Smooth muscle cell (in vitro differentiated cells): ENCODE measurements around the gene RNF146. TPM values are rescaled to one million over a fixed set of nuclear protein-coding genes. Genes with fewer than 3 reads are reported as not detected.

Experiments
- DNase-seq: peaks from one replicate; lab custom pipeline; 2025; ENCODE audit not compliant: unreplicated experiment; lab: John Stamatoyannopoulos, UW
- H2AFZ ChIP-seq: fragments of 200-600 bp; sonication (generic); 2 replicates; pipeline ENCODE4 v1.6.0; 2016; ENCODE audit warnings: antibody characterized with exemption, low read depth, mild to moderate bottlenecking
- H3F3A ChIP-seq: fragments of 200-600 bp; sonication (generic); 2 replicates; pipeline ENCODE4 v1.6.0; 2017; ENCODE audit warnings: antibody characterized with exemption, low read depth
- H3K27ac ChIP-seq: fragments of 200-600 bp; sonication (generic); 2 replicates; pipeline ENCODE4 v1.5.1; 2016; ENCODE audit warnings: low read depth, mild to moderate bottlenecking
- H3K27me3 ChIP-seq: fragments of 200-600 bp; sonication (generic); 2 replicates; pipeline ENCODE4 v1.6.1; 2016; ENCODE audit warnings: low read depth, mild to moderate bottlenecking
- H3K36me3 ChIP-seq: fragments of 200-600 bp; sonication (generic); 2 replicates; pipeline ENCODE4 v1.5.1; 2016; ENCODE audit warnings: low read depth
- H3K4me1 ChIP-seq: fragments of 200-600 bp; sonication (generic); 2 replicates; pipeline ENCODE4 v1.5.1; 2016; ENCODE audit warnings: low read depth
- H3K4me2 ChIP-seq: fragments of 200-600 bp; sonication (generic); 2 replicates; pipeline ENCODE4 v1.6.0; 2016; ENCODE audit warnings: mild to moderate bottlenecking
- H3K4me3 ChIP-seq: fragments of 200-600 bp; sonication (generic); 2 replicates; pipeline ENCODE4 v1.5.1; 2016; ENCODE audit warnings: mild to moderate bottlenecking
- H3K79me2 ChIP-seq: fragments of 200-600 bp; sonication (generic); 2 replicates; pipeline ENCODE4 v1.6.0; 2016; ENCODE audit warnings: low read depth, mild to moderate bottlenecking
- H3K9ac ChIP-seq: fragments of 200-600 bp; sonication (generic); 2 replicates; pipeline ENCODE4 v1.6.0; 2016; ENCODE audit warnings: low read depth
- H3K9me3 ChIP-seq: fragments of 200-600 bp; sonication (generic); replicated peaks from 2 replicates; pipeline ENCODE4 v1.5.1; 2016; ENCODE audit warnings: low read depth
- H4K20me1 ChIP-seq: fragments of 200-600 bp; sonication (generic); 2 replicates; pipeline ENCODE4 v1.6.0; 2016; ENCODE audit warnings: low read depth
- CTCF ChIP-seq: fragments of 200-600 bp; sonication (generic); IDR thresholded peaks from 2 replicates; pipeline ENCODE4 v1.5.1; 2017; ENCODE audit warnings: borderline replicate concordance, mild to moderate bottlenecking, antibody characterized with exemption; ENCODE audit not compliant: insufficient read depth, poor library complexity, severe bottlenecking
- WGBS: methylation state at CpG from one replicate; pipeline ENCODE4 v1.1.7; 2016; ENCODE audit warnings: low lambda C conversion rate; 5-methylcytosine and 5-hydroxymethylcytosine counted together
- polyA plus RNA-seq: library from polyadenylated mRNA; unstranded; fragments of >200 nt; fragmentation: Nextera tagmentation; extraction: Ambion mirVana; gene quantifications from 2 replicates; pipeline ENCODE4 v1.2.1, GENCODE V29; 2016
- total RNA-seq: library from RNA; depleted of rRNA; stranded (reverse); fragments of >200 nt; gene quantifications from 2 replicates; pipeline ENCODE4 v1.2.3, GENCODE V29; 2014

The RNF146 gene
- total and polyA plus RNA-seq, 2 experiments from 2014 or later: 34.8 to 43.5 TPM

- DNase-seq: no peak
- no peak overlapping the region for H2AFZ ChIP-seq
- no peaks in the 10 kb centered on the region for H3K9me3 ChIP-seq
- H4K20me1 ChIP-seq: peaks cover 90% of the 10 kb centered on the region
- no peaks in the 10 kb centered on the region for H3F3A ChIP-seq
- peaks cover 9% of the 10 kb centered on the region for H3K36me3 ChIP-seq
- no peak overlapping the region for H3K4me3 ChIP-seq
- no peaks in the 10 kb centered on the region for H3K27me3 ChIP-seq
- H3K27ac ChIP-seq: no peak overlapping the region
- no peak overlapping the region for H3K9ac ChIP-seq
- H3K4me2 ChIP-seq: no peak overlapping the region
- 95% methylated on average over 3 of the region's 3 CpGs for WGBS
- TF ChIP-seq CTCF: no peak
- peaks cover 69% of the 10 kb centered on the region for H3K79me2 ChIP-seq
- H3K4me1 ChIP-seq: no peaks in the 10 kb centered on the region
These were observed 11.5 kb downstream of the RNF146 start for GRCh38 chr6:127277878-127278843.

- no peak overlapping the region for H3K4me2 ChIP-seq
- no peaks in the 10 kb centered on the region for H3K4me1 ChIP-seq
- no peaks in the 10 kb centered on the region for H3F3A ChIP-seq
- no peaks in the 10 kb centered on the region for H3K9me3 ChIP-seq
- no peak for TF ChIP-seq CTCF
- no peaks in the 10 kb centered on the region for H3K27me3 ChIP-seq
- H3K27ac ChIP-seq: no peak overlapping the region
- H3K79me2 ChIP-seq: peaks cover 62% of the 10 kb centered on the region
- DNase-seq: no peak
- H3K36me3 ChIP-seq: peaks cover 9% of the 10 kb centered on the region
- H3K9ac ChIP-seq: no peak overlapping the region
- H2AFZ ChIP-seq: no peak overlapping the region
- no peak overlapping the region for H3K4me3 ChIP-seq
- peaks cover 80% of the 10 kb centered on the region for H4K20me1 ChIP-seq
- 46% methylated on average over 1 of the region's 1 CpG for WGBS
These were observed 13.2 kb downstream of the RNF146 start for GRCh38 chr6:127279815-127280214.

GRCh38 chr6:127282184-127282583 lies 15.5 kb downstream of the RNF146 start:
- no peaks in the 10 kb centered on the region for H3F3A ChIP-seq
- peaks cover 38% of the 10 kb centered on the region for H3K79me2 ChIP-seq
- no peak overlapping the region for H3K4me3 ChIP-seq
- 100% methylated on average over 1 of the region's 1 CpG for WGBS
- no peak for DNase-seq
- H4K20me1 ChIP-seq: peaks cover 72% of the 10 kb centered on the region
- H3K27me3 ChIP-seq: no peaks in the 10 kb centered on the region
- no peak for TF ChIP-seq CTCF
- H3K27ac ChIP-seq: no peak overlapping the region
- no peaks in the 10 kb centered on the region for H3K9me3 ChIP-seq
- H2AFZ ChIP-seq: no peak overlapping the region
- H3K4me2 ChIP-seq: no peak overlapping the region
- no peaks in the 10 kb centered on the region for H3K4me1 ChIP-seq
- H3K9ac ChIP-seq: no peak overlapping the region
- peaks cover 16% of the 10 kb centered on the region for H3K36me3 ChIP-seq
